Muscle of back (tissue), 11 donors: ENCODE measurements around the gene KIRREL3. TPM values are rescaled to one million over a fixed set of nuclear protein-coding genes. Genes with fewer than 3 reads are reported as not detected.

ENCODE experiments used
- DNase-seq, 3 donors: peaks; one replicate each; pipeline versions ENCODE4 v3.0.0 to v3.0.0-alpha.2; 2013
- polyA plus RNA-seq, 10 donors: library from polyadenylated mRNA; unstranded; fragments of 120-200 nt; gene quantifications; one replicate each; pipeline ENCODE4 v1.2.1, GENCODE V29; 2013; ENCODE audit not compliant: insufficient read length in 10 of 10

The KIRREL3 gene
- polyA plus RNA-seq, 10 donors: 0.44 to 2.8 (median 1.2) TPM

DNA sequence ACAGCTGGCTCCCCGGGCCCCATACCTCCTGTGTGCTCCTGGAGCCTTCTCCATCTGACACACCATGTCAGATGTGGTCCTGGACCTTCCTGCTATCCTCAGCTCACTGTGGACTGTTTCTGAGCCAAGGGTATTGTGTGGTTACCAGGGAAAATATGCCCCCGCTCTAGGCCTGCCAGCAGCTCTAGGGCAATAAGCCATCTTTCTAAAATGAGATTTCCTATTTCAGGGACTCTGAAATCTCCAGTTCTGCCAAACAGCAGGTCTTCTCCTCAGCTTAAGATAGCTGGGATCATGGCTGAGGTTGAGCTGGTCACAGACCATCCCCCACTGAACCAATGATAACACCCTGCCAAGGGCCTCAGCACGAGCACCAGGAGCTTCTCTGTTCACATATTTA, 417.5 kb downstream of the KIRREL3 start:
- no peak for DNase-seq

DNA sequence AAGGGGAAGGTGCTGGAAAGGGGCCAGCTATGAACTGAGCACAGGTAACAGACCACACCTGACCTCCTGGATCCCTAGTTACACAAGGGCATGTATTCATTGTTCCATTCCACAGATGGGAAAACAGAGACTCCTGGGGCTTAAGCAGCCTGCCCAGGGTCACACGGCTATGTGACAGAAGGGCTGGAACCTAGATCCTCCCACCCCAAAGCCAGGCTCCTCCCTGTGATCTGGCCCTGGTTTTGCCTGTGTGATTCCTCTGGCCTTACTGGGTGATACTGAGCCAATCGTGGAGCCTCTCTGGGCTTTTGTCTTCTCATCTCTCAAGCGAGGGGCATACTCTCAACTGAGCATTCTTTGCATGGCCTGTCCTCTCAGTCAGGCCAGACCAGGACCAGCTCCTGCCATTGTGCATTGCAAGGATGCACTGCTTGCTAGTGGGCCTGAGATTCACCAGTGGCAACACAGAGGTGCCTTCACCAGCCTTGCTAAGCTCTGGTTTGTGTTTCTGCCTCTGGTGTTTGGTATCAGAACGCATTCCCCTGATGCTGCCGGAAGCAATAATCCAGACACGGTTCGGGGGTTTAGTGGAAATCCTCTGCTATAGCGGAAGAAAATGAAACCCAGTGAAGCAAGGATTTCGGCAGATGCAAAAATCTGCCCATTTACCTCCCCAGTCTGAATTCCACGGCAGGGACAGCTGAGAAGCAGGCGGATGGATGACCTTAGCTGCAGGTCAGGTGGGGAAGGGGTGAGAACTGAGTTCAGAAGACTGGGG, 418.5 kb downstream of the KIRREL3 start:
- no peak for DNase-seq

DNA sequence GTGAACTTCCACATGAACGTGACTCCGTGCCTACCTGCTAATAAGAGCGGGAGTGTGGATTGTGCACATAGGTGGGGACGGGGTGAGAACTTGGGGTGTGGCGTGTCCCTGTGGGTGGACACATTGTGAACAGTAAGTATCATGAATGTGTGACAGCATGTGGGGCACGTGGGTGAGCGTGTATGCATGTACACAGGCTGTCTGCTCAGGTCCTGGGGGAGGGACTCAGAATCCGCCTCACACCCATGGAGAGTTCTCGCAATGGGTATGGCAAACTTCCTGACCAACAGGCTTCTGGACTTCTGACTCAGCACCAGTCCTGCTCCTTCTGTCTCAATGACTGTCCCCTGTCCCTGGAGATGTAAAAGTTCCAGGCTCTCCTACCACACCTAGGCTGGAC, 422.1 kb downstream of the KIRREL3 start:
- DNase-seq: no peak

DNA sequence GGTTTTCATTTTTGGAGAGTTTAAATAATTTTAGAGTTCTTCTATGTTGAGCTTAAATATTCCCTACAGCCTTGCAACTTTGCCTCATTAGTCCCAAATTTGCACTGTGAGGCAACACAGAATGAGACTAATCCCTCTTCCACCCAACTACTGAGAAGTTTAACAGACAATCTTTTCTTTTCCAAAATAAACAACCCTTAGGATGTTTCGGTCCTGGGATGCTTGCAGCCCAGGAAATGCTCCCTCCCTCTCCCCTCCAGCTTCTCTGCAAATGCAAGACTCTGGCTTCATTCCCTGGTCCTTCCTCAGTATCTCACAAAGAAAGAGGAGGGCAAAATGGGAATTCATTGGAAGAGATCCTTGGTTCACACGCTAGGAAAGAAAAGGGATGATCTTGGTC, 422.5 kb downstream of the KIRREL3 start:
- DNase-seq: no peak

DNA sequence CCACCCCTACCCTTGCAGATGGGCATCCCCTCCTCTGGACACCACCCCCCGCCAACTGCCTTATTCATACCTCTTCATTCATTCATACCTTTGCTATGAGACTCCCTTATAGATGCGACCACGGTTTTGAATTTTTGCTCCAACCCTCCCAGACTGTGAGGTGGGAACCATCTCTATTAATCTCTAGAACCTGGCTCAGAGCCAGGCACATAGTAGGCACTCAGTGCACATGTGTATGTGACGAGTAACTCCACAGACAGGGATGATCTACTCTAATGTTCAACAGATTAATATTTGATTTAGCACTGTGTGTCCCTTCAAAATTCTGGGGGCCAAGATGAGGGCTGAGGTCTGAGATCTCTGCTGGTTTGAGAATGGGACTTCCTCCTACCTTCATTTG, 424.7 kb downstream of the KIRREL3 start:
- no peak for DNase-seq

DNA sequence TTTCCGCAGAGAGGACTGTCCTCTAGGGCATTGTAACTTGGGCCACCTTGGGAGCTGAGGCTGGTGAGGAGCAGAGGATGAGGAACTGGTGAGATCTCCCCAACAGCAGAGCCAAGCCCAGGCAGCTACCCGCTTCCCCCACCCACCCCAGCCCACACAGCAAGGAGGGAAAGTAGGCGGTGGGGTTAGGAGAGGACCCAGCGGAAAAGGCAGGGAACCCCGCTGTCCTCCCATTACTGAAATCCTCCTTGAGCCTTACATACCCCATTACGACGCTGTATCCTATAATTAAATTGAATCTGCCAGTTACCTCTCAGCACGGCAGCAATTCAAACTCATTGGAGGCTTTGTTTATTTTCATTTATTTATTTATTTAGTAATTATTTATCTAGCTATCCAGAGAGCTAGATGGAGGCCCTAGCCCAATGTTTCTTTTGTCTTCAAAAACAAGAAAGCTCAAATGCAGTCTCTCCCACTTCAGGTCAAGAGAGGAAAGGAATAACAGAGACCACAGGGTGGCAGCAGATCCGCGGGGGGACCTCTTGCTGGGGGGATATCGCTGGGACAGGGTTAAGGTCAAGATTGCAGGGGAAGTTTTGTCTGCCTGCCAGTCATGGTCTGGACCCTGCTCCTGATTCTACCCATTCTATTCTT, 427.1 kb downstream of the KIRREL3 start:
- DNase-seq: no peak

DNA sequence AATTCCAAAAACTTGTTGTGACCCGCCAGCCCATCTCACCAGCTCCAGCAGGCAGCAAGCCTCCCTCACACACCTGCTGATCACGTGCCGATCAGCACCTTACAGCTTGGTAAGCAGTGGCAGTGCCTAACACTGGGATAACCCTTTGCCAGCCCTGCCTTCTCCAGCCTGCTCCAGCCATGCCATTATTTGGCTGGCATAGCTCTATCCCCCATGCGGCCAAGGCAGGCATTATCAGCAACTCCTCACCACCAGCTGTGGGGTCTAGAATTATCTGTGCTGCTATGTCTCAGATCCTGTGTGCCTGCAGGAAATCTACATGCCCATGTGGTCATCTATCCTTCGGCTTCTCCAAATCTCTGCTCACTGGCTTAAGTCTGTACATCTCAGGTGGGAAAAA, 430.1 kb downstream of the KIRREL3 start:
- no peak for DNase-seq

DNA sequence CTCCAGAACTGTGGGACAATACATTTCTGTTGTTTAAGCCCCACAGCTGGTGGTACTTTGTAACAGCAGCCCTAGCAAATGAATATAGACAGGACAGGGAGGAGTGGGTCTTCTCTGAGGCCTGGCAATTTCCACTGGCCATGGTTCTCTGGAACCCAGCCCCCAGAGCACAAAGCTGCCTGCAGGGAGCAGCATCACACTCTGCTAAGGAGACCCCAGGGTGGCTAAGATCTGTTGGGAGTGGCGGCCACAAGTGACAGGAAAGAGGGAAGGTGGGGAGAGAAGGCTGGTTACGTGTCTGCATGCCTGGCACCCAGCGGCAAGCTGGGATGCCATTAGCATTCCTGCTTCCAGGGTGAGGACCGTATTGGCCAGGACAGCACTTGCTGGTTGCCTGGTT, 433.2 kb downstream of the KIRREL3 start:
- DNase-seq: no peak

DNA sequence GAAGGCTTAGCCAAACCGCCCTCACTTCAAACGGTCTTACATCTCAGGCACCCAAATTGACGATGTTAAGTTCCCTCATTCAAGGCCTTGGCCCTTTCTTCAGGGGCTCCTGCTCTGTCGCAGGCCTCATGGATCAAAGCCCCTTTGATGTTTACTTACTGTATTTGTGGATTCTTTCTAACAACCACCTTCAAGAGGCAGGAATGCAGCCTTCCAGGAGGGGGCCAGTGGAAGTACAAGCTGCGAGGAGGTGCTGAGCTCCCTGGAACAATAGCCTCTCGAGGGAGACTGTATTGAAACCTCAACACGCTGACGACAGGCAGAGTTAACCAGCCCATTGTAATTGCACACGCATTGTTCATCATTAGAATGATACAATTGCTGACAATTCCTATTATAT, 436.0 kb downstream of the KIRREL3 start:
- DNase-seq: no peak

DNA sequence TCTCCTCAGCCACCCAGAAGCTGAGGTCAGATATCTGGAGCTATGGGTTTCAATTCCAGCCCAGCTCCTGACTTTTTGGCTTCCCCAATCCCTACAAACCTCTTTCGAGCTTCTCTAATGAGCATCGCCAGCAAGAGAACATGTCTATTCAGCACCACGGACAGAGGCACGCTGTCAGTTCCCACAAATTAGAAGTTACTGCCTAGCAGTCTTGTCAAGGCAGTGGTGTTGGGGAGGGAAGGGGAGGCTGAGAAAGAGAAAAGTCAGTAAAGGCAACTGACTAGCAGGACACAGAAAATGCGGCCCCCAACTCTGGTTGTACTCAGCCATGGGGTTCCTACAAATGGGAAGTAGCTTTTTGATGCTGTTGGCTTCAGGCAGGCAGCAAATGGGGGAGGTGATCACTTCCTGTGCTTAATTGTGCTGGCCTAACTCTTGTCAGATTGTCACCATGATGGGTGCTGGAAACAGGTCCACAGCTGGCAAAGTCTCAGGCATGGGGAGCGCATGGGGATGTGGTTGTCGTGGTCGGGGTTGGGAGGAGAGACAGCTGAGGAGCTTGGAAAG, 439.2 kb downstream of the KIRREL3 start:
- DNase-seq: peak; percentile 54 to 88 (median 82)

DNA sequence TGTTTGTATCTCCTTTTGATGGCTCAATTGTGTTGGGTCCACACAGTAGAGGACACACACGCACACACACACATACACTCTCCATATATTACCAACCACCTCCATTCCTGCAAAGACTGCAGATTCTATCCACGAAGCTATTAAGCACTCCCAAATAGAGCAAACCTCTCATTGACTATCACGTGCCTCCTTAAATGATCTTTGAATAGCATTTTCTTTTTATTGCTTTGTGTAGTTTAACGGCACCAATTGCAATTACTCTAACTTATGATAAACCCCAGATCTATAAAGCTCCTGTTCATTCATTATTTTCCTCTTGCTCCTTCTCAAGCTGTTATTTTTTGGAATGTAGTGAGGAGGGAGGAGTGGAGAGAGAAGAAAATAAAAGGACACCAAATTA, 440.3 kb downstream of the KIRREL3 start:
- DNase-seq: no peak

DNA sequence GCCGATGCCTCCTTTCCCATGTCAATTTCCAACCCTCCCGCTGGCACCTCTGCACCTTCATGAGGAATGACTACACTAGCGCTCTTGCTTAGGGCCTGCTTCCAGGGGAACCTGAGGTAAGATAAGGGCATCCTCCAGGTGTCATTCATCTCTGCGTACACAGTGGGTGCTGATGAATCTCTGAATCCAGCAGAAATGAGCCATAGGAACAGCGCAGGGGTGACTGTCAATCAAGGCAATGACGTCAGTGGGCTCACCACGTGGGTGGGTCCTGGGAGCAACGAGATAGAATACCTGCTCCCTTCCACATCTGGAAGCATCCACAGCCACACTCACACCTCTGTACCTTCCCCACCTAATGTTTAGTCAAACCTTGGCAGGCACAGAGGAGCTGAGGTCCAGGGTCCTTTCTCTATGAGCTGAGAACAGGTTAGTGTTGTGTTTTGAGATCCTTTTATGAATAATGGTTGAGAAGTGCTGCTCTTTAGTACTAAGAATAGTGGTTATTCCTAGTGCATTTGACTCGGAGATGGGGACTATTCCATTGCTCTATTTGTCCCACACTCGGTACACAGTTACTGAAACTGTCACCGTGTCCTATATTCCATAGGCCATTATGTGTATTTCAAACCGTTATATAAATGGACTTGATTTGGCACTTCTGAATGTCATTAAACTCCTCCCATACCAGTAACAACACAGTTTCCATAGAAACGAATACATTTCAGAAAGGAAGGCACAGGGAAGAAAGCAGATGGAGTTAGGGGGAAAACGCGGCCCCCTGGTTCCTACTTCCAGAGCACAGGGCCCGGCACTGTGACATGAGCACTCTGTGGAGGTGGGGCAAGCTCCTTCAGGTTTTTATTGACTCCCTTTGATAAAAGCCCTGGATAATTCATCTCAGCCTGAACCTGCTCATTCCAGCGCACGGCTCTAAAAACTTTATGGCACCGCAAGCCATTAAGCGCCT, 451.7 kb downstream of the KIRREL3 start:
- no peak for DNase-seq

DNA sequence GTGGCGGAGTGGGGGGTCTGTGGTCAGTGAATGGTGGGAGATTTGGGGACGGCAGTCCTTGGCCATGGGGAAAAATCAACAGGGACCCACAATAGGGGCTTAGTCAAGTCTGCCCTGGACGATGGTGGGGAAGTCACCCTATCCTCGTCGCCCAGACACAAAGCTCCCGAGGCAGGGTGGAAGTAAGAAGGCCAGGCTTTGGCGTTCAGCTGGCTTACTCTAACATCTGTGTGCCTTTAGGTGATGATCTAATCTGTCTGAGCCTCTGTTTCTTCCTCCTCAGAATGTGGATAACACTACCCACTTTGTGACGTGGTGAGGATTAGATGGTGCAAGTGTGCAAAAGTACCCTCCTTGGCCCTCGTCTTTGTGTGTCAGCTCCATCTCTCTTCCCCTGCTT, 452.9 kb downstream of the KIRREL3 start:
- no peak for DNase-seq

DNA sequence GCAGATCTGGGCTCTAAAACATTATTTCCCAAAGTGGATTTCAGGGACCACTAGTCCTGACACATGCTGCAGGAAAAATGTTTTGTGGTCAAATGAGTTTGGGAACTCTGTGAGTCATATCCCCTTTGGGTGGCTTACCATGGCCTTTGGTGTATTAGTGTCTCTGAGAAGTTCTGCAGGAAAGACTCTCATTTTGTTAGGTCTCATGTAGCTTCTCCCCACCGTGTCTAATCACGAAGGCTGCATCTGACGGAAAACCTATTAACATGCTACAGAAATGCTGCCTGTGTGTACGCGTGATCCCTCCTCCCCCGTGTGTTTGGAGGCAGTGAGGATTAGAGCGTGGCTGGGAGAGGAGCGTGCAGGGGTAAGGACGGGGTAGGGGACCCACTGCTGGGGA, 453.4 kb downstream of the KIRREL3 start:
- peak in 1 of 3 donors; percentile 83 for DNase-seq

DNA sequence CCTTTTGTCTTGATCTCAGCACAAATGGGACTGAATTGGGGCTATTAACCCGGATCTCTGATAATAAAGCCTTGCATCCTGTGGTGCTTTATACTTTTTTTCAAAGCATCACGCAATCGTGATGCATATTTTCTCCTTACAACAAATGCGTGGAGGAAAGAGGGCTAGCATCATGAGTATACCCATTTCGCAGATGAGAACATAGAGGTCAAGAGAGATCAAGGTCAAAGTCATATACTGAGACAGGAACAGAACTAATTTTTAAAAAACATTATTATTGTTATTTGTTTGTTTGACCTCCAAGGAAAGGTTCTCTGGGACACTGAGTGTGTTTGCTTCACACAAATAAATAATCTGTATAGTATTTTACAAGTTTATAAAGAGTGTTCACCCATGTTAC, 453.9 kb downstream of the KIRREL3 start:
- DNase-seq: no peak

DNA sequence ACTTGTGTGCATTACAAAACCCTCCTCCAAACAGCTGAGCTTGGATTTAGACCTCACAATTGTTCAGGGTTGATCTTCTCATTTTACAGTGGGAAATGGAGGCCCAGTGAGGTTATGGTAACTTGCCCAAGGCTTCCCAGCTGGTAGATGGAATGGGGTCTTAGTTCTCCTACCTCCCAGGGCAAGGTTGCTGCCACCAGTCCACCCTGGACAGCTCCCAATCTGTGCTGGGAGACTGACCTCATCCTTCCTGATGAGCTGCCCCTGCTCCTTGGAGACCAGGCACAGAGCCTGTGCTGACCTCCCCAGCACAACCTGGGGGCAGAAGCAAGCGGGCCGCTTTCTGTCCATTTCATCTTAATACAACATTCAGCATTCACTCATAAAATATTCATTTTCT, 454.4 kb downstream of the KIRREL3 start:
- no peak for DNase-seq

DNA sequence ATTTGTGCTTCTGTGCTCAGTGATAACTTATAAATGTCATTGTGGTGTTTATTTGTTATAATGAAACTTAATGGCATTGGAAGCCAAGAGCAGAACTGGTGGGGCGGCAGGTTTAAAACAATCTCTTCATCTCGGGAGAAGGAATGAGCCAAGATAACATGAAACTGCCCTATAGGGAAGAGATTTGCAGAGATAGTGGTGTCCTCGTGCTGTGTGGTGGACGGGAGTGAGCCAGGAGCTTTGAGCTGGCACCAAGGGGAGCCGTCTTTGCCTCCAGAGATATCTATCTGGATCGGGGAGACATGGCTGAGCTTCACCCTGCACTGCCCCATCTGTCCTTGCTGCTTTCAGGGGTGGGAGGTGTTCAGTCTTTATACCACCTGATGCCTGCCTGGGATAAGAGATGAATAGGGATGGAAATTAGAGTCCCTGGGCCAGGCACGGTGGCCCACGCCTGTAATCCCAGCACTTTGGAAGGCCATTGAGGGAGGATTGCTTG, 455.5 kb downstream of the KIRREL3 start:
- DNase-seq: no peak

DNA sequence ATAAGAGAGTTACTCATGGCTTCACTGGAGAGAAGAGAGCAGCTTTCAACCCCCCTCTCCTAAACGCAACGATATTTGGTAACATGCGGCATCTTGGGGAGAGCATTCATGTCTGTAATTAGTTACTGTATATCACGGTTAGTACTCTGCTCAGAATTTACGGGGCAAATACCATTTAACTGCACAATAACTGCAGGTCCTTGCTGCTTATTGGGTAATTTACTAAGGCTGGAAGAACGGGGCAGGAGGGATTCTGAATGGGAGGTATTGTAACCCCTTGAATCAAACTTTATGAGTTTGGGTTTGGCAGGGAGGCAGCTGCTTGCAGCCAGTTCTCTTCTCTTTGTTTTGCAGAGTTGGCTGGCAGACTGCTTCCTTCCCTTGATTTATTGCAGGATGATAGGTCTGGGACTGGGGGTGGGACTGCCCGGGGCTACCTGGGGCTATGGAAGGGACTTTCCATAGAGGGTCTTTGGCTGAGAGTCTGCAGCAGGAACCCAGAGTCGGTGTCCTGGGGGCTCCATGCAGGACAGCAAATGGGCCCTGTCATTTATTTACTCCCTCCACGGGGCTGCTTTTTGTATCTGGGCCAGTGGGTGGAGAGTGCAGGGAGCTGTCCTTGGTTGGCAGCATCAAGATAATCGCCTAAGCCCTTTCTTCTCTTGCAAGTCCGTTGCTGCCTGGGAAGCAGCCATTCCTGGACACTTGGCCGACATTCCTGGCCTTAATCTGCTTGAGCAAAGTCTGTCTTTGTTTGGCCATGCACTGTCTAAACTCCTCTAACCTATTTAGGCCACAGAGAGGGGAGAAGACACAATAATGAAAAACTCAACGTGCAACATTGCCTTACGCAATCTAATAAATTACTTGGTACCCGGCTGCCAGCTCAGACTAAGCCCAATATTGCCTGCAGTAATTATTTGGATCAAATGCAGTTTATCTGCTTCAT, 456.2 kb downstream of the KIRREL3 start:
- peak in 2 of 3 donors; percentile 44 to 74 for DNase-seq

DNA sequence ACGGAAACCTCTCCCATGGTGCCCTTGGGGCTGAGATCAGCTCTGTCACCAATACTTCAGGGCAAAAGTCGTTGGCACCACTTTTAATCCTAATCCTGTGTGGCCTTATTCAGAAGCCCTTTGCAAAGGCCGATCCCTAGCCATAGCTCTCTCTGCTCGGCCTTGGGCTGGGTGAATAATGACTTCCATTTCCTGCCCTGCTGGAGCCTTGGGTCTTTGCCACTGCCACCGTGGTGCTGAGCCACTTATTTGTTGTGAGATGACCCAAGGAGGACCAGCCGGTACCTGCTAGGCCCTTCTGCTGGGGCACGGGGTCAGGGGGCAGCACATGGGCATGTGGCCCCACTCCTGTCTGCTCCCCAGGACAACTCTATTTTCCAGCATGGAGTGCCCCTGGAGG, 456.9 kb downstream of the KIRREL3 start:
- no peak for DNase-seq

DNA sequence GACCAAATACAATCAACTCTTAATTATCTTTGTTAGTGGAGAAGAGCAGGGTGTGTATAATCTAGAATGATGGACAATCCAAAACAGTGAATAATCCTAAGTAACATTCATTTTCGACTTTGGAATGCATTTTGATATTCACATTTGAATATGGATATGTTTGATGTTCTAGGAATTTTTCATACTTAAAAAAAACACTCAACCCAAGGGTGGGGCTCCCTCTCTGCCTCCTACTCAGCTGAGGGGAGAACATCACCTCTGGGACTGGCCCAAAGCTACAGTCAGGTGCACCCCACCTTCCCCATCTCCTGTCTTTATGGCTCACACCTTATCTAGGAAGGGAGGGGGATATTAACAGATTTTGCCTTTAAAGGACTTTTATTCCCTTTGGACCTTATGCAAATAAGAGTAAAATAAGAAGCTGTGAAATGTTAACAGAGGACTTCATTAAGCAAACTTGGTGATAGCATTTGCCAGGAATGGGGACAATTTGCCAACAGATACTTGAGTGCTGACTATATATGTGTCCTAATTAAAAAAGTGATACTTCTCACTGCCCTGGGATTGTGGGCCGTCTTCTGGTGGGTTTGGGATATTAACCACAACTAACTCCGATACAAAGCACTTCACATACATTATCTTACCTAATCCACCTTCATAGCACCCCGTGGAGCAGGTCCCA, 458.1 kb downstream of the KIRREL3 start:
- DNase-seq: no peak
